Peyer's patch (tissue), 4 donors: ENCODE measurements around the gene OAS3.

Source experiments
- CTCF ChIP-seq, 6 experiments: fragments of 450-650 bp in 4 of 6; fragments of 200-600 bp in 2 of 6; sonication (generic) in 1 of 6; IDR thresholded peaks; one replicate each; pipeline ENCODE4 v1.5.1; 2017 to 2019; ENCODE audit warnings: antibody characterized with exemption in 6 of 6, mild to moderate bottlenecking in 3 of 6, moderate library complexity in 1 of 6
- POLR2A ChIP-seq, 2 donors: fragments of 450-650 bp; IDR thresholded peaks; one replicate each; pipeline ENCODE4 v1.5.1; 2017; ENCODE audit warnings: antibody characterized with exemption in 2 of 2, mild to moderate bottlenecking in 2 of 2, moderate library complexity in 2 of 2

GRCh38 chr12:112947314-112947713 lies 9.0 kb downstream of the OAS3 start:
- no peak for TF ChIP-seq CTCF (IDR thresholded peaks at IDR 0.05)
- no peak for TF ChIP-seq POLR2A (IDR thresholded peaks at IDR 0.05)
